Neural crest cell (in vitro differentiated cells): ENCODE measurements around the gene LPP. TPM values are rescaled to one million over a fixed set of nuclear protein-coding genes. Genes with fewer than 3 reads are reported as not detected.
A peak's percentile ranks its signal among the peaks of the same experiment; 100 is the strongest.

ENCODE experiments used
- DNase-seq: peaks from one replicate; pipeline ENCODE4 v3.0.0; 2021; ENCODE audit warnings: low read depth, mixed read lengths, low spot score
- H3K27ac Mint-ChIP-seq: one replicate; pipeline ENCODE4 v1.8.0; 2021; ENCODE audit warnings: mild to moderate bottlenecking, mixed read lengths; ENCODE audit not compliant: unreplicated experiment
- H3K27me3 Mint-ChIP-seq: 2 replicates; pipeline ENCODE4 v1.8.0; 2021; ENCODE audit warnings: low read depth, mild to moderate bottlenecking, mixed read lengths
- H3K36me3 Mint-ChIP-seq: 2 replicates; pipeline ENCODE4 v1.8.0; 2021; ENCODE audit warnings: low read depth, mild to moderate bottlenecking, mixed read lengths
- H3K4me1 Mint-ChIP-seq: 2 replicates; pipeline ENCODE4 v1.8.0; 2021; ENCODE audit warnings: mixed read lengths
- H3K4me3 Mint-ChIP-seq: one replicate; pipeline ENCODE4 v1.8.0; 2021; ENCODE audit warnings: mild to moderate bottlenecking, mixed read lengths
- H3K9me3 Mint-ChIP-seq: 2 replicates; pipeline ENCODE4 v1.8.0; 2021; ENCODE audit warnings: mixed read lengths
- CTCF ChIP-seq: fragments of 200-600 bp; sonication (generic); conservative IDR thresholded peaks from 2 replicates; pipeline ENCODE4 v1.5.0; 2021; ENCODE audit warnings: antibody characterized with exemption, mild to moderate bottlenecking
- total RNA-seq: library from RNA; stranded (reverse); gene quantifications from 2 replicates; pipeline ENCODE4 v1.2.1, GENCODE V29; 2021

LPP gene
- total RNA-seq, 1 donor from 2014 or later, result 38.7 TPM

DNA sequence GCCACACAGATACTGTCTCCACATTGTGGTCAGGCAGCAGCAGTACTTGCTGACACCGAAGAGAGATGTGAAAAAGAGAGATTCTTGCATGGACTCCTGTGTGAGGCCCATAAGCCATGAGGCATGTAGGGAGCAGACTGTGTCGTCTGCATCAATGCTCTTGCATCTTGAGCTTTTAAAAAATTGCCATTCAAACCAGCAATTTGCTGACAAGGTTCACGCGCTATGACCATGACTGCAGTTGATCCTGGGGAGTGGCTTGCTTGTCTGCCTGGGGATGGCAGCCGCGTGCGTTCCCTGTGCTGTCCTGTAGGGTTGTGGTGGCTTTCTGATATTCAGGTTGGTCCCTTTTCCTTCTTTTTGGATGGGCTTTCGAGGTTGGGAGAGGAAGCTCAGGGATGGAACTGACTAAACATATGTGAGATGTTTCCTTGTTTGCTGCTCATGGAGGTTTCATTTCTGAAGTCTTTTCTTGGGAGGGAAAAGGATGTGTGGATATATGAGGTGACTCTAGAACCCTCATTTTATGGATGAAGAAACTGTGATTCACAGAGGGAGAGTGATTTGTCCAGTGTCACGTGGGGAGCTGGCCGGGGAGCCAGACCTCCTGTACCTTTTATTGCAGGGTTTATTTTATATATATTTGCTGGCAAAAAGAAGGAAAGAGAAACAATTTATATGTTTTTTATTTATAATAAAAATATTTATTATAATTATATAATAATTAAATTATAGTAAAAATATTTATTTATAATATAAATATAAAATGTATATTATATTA lies 48.6 kb downstream of the LPP start:
- no peak overlapping the region for H3K27ac Mint-ChIP-seq
- no peaks in the 10 kb centered on the region for H3K27me3 Mint-ChIP-seq
- peaks cover 6% of the 10 kb centered on the region for H3K36me3 Mint-ChIP-seq
- no peaks in the 10 kb centered on the region for H3K9me3 Mint-ChIP-seq
- H3K4me3 Mint-ChIP-seq, result no peak overlapping the region
- TF ChIP-seq CTCF, result peak; percentile 38
- peaks cover 25% of the 10 kb centered on the region for H3K4me1 Mint-ChIP-seq
- DNase-seq, result no peak

DNA sequence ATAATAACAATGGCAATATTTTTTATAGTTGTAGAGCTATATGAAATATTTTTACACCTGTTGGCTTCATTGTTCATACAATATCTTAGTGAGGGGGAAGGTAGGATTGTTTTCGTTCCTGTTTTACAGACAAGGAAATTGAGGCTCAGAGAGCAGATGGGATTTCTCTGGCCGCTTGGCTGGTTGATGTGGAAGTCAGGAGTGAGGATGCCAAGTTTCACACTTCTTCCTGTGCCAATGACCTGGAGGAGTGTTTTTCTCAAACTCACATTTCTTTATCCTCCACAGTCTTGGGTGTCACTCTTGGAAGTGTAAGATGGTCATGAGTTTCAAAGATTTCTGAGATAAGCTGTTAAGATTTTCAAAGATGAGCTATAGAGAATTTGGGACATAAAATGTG lies 50.6 kb downstream of the LPP start:
- Mint-ChIP-seq H3K36me3 (peaks cover 3% of the 10 kb centered on the region), H3K9me3 (no peaks in the 10 kb centered on the region), H3K27me3 (no peaks in the 10 kb centered on the region), H3K4me1 (peaks cover 29% of the 10 kb centered on the region), H3K27ac (no peak overlapping the region), H3K4me3 (no peak overlapping the region)
- no peak for TF ChIP-seq CTCF
- DNase-seq, result no peak

DNA sequence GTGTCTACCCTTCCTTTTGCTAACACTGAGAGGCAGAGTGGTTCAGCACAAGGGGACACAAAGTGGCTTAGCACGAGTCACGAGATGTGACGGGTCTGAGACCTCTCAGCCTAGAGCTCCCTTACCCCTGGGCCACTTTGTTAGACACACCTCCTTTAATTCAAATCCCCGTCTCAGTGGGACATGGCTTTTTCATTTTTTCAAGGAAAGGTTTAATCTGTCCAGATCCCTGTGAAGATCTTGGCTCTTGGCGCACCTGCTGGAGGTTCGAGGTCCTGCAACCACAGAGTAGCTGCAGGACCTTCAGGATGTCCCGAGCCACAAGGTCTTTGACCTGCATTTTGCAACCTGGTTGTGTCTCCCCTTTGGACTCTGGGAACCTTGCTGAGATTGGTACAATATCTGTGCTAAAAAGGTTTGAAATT lies 52.0 kb downstream of the LPP start:
- no peak for DNase-seq
- TF ChIP-seq CTCF, result peak; percentile 42
- H3K4me3 Mint-ChIP-seq, result no peak overlapping the region
- H3K27me3 Mint-ChIP-seq, result no peaks in the 10 kb centered on the region
- H3K4me1 Mint-ChIP-seq, result peaks cover 29% of the 10 kb centered on the region
- no peaks in the 10 kb centered on the region for H3K9me3 Mint-ChIP-seq
- no peak overlapping the region for H3K27ac Mint-ChIP-seq
- peaks cover 3% of the 10 kb centered on the region for H3K36me3 Mint-ChIP-seq

DNA sequence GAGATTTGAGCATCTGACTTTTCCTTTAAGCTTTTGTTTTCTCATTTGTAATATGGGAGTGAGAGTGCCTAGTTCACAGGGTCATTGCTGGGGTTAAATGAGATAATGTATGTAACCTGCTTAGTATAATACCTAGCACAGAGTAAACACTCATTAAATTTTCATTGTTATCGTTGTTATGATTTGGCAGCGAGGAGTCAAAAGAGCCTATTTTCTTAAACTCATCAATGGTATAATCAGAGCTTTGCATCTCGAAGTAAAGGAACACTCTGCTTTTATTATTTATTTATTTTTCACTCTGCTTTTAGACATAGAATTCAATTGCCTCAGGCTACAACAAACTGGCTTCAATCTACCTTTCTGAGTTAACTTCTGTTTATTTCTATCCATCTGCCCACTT lies 52.8 kb downstream of the LPP start:
- Mint-ChIP-seq H3K4me1 (peaks cover 29% of the 10 kb centered on the region), H3K9me3 (no peaks in the 10 kb centered on the region), H3K36me3 (peaks cover 3% of the 10 kb centered on the region), H3K27me3 (no peaks in the 10 kb centered on the region), H3K4me3 (no peak overlapping the region), H3K27ac (no peak overlapping the region)
- TF ChIP-seq CTCF, result no peak
- DNase-seq, result no peak

DNA sequence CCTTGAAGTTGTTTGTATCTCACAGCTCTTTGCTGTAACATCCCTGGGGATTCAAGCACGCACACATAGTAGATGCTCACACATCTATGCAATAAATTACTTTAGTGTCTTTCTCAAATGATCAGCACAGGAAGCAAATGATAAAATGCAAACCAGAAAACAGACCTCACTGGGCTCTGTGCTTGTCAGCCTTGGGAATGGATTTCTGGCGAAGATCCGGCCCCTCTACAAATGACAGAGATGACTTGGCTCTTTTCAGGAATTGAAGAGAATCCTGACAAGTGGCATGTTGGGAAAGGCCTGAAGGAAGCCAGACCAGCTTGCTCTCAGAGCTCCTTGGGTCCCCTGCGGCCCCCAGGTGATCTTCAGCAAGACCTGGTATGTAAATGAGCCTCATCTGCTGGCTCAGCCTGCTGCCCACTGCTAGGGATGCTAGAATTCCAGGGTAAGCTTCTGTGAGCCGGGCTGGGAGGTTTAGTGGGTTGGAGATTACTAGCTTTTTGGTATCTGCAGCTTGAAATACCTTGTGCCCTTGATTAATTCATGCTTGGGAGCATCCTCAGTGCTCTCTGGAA lies 54.1 kb downstream of the LPP start:
- DNase-seq, result no peak
- H3K27ac Mint-ChIP-seq, result peak overlapping the region; percentile 29

More for the DNA sequence above, 54.1 kb downstream of the LPP start:
- Mint-ChIP-seq H3K9me3 (no peaks in the 10 kb centered on the region), H3K4me1 (peaks cover 34% of the 10 kb centered on the region), H3K36me3 (no peaks in the 10 kb centered on the region), H3K4me3 (no peak overlapping the region), H3K27me3 (no peaks in the 10 kb centered on the region)
- no peak for TF ChIP-seq CTCF
